Testis (tissue), 2 donors: ENCODE results near the gene IBTK.

Experiments
- CTCF ChIP-seq, 3 experiments: fragments of 450-650 bp in 2 of 3; fragments of 200-600 bp in 1 of 3; sonication (generic) in 1 of 3; IDR thresholded peaks; one replicate each; pipeline ENCODE4 v1.5.1; 2016 to 2019; ENCODE audit warnings: antibody characterized with exemption in 3 of 3, mild to moderate bottlenecking in 2 of 3, moderate library complexity in 1 of 3
- POLR2A ChIP-seq: fragments of 450-650 bp; IDR thresholded peaks from one replicate; pipeline ENCODE4 v1.6.1; 2017; ENCODE audit warnings: antibody characterized with exemption, mild to moderate bottlenecking, moderate library complexity

- no peak for TF ChIP-seq POLR2A
- no peak for TF ChIP-seq CTCF (IDR thresholded peaks at IDR 0.05)
Observed at GRCh38 chr6:82257088-82257774, 9.7 kb upstream of the IBTK start.
